Activated gamma-delta T cell treated with Interleukin-2 at 50 U/mL for 16 hours (primary cell): ENCODE measurements around the gene SERPINA7.
"Not testable (repeated sequence)": the region's sequence is repeated elsewhere in the genome, so short reads cannot be mapped to it uniquely, and the experiment has no call there.

Experiments
- DNase-seq: peaks from one replicate; pipeline ENCODE4 v3.0.0-alpha.2; 2020

The SERPINA7 gene, protein sequence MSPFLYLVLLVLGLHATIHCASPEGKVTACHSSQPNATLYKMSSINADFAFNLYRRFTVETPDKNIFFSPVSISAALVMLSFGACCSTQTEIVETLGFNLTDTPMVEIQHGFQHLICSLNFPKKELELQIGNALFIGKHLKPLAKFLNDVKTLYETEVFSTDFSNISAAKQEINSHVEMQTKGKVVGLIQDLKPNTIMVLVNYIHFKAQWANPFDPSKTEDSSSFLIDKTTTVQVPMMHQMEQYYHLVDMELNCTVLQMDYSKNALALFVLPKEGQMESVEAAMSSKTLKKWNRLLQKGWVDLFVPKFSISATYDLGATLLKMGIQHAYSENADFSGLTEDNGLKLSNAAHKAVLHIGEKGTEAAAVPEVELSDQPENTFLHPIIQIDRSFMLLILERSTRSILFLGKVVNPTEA

DNA sequence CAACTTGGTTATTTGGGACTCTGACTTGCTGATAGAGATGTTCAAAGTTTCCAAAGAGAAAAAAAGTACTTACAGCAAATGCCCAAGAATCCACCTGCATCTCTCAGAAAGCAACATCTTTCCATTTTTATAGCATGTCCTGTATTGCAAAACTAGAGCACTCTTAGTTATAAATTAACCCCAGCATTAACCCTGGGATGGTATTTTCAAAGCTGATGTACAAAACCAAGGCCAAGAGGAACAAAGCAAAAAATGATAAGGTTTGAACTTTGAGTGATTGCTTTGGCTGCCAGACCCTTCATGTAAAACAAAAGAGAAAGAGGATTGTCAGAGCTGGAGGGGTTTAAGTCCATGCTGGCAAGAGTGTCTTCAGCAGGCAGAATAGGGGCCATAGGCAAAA is at the start of gene SERPINA7:
TSS of gene SERPINA7 (minus strand) at position 103 of the 400 bp plus-strand sequence. CDS start 1,669 bp downstream, outside the sequence.
- no peak for DNase-seq

DNA sequence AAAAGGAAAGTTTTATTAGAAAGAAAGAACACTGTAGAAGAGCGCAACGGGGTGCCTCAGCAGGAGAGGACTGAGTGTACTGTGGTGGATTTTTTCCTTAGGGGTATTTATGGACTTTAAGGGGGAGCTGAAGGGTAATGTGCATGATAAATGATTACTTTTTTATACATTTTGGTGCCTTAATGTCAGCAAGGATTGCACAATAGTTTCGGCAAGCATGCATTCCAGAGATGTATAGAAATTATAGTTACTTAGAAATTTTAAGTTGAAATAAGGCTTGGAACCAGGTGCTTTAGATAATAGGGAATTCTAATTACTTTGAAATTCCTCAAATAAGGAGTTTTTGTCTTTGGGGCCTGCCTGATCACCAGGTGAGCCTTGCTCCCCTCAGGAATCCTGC is 30.5 kb upstream of the SERPINA7 start:
- DNase-seq: no peak

DNA sequence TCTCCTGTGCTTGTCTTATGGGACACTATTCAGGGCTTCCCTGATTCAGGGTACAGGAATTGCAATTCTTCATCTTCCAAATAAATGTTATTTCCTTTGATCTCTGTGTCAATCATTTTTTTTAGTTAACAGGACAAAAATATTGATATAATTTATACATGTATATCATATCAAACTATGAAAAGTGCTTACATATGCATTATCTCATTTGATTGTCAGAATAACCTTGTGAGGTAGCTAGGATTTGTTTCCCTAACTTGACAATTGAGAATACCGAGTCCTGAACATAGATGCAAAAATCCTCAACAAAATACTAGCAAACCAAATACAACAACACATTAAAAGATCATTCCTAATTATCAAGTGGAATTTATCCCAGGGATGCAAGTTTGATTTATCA is 11.5 kb upstream of the SERPINA7 start:
- DNase-seq: no peak

DNA sequence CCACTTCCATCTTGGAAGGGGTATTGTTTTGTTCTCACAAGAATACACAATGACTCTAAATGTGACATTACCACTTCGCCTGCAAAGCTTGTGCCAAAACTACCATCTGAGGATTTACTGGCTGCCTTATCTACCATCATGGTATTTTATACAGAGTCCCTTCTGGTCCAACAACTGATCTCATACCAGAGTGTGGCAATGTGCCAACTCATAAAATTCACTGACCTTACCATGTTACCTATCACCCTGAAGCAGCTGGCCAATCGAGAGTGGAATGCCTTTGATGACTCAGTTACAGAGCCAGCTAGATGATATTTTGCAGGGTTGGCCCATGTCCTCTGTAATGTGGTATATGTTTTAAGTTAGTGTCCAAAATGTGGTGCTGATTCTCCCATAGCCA is 3.8 kb upstream of the SERPINA7 start:
- no peak for DNase-seq

DNA sequence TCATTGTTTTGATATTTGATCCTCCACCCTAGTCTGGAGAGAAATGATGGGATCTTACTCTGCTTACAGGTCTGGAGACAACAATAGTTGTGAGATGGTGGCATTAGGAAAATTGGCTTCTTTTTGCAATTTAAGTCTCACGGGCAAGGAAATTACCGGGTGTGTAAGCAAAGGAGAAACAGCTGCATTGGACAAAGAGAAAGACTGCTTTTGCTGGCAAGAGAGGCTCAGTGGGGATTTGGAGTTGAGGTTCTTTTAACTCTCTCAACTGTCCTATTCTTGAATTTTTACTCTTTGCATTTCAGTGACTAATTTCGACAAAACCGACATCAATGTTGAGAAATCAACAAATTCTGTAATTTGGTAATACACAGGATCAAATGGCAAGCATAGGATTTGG is 2.3 kb upstream of the SERPINA7 start:
- DNase-seq: no peak

DNA sequence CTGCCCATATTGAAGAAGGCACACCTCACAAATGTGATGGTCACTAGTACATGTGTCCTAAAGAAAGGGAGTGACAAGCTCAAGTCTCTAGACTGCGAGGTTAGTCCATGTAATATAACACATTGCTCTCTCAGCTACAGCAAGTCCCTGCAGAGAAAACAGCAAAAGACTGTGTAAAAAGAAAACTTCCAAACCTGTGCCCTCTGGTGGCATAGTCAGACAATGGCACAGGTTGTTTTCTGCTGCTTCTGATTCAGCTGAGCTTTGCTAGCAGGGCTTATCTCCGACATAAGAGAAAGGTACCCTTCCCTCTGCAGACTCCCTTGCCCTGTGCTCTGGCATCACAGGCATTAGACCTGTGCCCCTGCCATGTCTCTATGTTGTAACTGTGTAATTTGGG is 1.4 kb upstream of the SERPINA7 start:
- DNase-seq: no peak

DNA sequence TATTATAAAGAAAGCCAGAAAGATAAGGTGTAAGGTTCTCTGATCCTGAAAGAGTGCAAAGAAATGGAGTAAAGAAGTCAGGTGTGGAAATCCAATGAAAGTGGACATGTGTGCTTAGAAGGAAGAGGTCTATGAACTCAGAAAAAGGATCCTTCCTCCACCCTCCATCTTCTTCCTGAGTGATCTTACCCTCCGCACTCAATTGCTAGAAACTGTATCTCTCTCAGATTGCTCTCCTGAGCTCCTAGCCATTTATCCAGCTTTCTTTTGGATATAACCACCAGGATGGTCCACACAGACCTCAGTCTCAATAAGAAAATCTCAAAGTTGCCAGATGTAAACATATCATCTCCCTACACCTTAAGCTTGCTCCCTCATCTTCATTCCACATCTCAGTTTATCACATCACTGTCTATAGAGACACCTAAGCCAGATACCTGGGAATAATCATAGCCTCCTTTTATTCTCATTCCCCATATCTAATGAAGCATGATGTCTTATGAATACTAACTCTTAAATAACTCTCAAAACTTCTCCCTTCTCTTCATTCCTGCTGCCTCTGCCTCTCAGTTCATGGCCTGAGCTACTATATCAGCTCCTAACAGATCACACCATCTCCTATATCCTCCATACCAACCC is 573 bp downstream of the SERPINA7 start:
- no peak for DNase-seq

DNA sequence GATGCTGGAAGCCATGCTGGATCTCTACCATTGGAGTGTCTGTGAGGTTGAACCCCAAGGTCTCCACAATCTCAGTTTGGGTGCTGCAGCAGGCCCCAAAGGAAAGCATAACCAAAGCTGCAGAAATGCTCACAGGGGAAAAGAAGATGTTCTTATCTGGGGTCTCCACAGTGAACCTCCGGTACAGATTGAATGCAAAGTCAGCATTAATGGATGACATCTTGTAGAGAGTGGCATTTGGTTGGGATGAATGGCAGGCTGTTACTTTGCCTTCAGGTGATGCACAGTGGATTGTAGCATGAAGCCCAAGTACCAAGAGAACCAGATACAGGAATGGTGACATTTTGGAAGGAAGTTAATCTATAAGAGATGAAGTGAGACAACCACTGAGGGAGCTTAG is 1.8 kb downstream of the SERPINA7 start:
- DNase-seq: no peak

DNA sequence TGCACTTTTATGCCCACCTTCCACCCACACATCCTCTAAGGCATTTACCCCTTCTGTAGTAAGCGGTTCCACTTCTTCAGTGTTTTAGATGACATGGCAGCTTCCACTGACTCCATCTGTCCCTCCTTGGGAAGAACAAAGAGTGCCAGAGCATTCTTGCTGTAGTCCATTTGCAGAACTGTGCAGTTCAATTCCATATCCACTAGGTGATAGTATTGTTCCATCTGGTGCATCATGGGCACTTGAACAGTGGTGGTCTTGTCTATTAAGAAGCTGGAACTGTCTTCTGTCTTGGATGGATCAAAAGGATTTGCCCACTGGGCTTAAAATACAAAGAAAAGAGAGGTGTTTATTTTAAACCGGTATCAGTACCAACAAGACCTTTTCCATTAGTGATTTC is 3.5 kb downstream of the SERPINA7 start:
- DNase-seq: no peak

DNA sequence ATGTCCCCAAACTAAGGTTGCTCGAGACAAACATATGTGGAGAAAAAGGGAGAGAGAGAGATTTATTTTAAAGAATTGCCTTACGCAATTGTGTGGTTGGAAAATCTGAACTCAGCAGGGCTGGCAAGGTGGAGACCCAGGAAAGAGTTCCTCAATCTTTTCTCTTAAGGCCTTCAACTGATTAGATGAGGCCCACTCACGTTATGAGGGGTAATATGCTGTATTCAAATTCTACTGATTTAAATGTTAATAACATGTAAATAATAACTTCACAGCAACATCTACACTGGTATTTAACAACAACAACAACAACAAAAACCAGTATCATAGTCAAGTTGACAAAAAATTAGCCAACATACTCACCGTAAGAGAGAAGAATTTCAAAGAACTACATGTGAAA is 14.6 kb downstream of the SERPINA7 start:
- DNase-seq: no peak

DNA sequence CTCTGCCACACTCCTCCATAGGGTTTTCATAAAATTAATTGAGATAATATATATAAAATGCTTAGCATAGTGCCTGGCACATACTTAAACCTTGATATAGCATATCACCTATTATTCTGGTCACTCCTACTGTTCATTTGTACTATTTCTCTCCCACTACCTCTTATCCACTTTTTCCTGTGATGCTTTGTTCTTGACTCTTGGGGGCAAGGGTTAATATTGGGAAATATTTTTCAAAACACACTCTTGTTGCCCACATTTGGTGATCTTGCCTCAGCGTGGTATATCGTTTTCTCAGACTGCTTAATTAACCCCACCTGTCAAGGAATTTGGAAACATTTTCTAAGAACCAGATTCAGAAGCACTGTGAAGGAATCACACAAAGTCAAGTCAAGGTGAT is 16.3 kb downstream of the SERPINA7 start:
- no peak for DNase-seq

DNA sequence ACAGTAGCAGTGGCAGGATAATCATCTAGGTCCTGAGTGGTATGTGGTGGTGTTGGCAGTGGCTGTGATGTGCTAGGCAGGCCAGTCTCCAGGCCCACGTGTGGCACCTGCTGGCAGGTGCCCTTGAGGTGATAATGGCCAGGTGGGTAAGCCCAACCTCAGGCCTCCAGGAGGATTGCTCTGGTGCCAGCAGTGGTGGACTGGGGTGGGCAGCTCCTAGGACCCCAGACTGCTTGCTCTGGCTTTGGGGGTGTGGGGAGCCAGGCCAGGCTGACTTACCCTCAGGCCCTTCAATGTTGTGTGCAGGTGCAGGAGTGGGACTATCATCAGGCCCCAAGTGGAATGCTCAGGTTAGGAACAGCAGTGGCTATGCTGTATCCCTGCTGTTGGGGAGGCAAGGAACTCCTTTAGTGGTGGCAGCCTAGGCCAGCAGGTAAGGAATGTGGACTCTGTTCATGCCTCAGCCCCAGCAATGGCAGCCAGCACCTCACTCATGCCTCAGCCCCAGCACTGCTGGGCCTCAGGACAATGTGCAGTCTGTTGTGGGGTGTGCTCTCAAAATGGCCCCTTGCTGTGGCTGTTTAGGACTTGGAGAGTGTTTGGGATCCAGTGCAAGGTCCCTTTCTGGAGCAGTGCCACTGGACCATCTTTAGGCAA is 24.3 kb downstream of the SERPINA7 start:
- DNase-seq: no peak

DNA sequence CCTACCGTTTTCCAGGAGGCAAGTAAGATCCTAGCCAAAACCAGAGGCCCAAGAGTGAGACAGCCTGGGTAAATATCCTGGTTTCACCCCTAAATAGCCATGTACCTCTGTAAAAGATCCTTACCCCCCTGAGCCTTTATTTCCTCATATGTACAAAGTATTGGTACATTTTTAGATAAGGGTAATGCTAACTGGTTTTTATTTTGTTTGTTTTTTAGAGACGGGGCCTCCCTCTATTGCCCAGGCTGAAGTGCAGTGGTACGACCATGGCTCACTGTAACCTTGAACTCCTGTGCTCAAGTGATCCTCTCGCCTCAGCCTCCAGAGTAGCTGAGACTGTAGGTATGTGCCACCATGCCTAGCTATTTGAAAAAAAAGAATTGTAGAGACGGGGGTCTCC is 29.4 kb downstream of the SERPINA7 start:
- DNase-seq: no peak

DNA sequence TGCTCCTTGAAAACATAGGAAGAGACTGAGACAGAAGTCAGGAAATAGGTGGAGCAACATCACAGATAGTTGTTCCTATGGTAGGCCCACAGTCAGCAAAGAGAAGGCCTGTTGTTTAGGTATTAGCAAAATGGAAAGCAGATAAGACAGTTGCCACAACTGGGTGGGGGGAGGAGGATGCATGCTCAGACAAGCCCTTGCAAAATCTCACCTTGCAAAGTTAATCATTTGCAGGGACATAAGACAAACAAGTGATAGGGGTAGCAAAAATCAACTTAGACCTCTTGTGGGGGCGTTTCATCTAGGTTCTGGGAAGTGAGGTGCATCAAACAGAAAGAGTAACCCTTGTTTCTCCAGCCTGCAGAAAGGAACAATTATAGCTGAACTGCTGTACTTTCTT is 30.7 kb downstream of the SERPINA7 start:
- no peak for DNase-seq

DNA sequence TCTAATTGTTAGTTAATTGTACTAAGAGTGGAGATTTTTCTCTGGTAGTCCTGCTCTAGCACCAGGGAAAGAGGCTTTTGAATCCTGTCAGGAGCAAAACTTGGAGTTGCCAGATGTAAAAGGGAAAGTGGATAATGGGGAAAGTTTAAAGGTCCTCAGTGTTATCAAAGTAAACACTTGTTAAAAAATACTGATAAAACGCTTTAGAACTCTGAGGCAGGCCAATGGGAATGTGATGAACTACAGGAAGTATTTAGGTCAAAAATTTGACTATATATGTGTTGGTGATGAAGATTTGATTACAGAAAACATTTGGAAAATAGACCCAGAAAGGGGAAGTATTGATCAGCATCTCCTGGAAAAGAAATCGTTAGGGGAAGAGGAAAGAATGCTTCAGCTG is 32.8 kb downstream of the SERPINA7 start:
- no peak for DNase-seq

DNA sequence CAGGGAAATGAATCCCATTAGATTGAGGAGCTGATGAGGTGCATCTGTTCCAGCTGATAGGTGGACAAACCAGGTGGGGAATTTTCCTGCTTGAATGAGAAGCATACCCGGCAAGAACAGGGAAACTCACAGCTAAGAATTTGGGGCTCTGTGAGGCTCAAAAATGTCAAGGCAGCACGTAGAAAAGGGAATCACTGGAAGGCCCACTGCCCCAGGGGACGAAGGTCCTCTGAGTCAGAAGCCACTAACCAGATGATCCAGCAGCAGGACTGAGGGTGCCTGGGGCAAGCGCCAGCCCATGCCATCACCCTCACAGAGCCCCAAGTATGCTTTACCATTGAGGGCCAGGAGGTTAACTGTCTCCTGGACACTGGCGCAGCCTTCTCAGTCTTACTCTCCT is 37.9 kb downstream of the SERPINA7 start:
- DNase-seq: not testable (repeated sequence)

DNA sequence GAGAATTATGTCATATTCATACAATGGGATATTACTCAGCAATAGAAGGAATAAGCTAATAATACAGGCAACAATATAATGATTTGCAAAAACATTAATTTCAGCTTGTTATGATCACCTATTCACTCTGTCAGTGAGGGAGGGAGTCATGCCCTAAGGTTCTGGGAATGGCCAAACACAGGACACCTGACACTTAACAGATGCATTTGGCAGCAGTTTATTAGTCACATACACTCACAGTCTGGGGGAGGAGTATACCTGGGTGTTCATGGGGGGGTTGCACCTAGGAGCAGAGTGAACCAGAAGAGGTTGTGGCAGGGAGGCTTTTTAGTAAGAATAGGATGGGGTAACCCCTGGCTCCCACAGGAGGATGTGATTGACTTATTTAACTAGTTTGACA is 38.3 kb downstream of the SERPINA7 start:
- no peak for DNase-seq

DNA sequence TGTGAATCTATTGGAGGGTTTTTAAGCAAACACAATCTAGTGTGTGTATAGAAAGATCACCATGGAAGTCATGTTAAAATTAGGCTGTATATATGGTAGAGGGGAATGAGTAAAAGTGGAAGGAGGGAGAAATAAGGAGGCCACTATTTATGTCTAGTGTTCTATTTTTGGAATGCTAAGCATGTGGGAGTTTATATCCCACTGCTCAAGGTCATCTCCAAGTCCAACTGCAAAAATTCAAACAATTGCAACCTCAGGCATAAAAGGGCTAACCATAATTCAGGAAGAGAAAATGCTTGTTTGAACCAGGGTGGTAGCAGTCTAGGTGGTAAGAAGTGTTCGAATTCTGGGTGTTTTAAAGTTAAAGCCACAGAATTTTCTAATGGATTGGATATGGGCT is 39.2 kb downstream of the SERPINA7 start:
- no peak for DNase-seq

DNA sequence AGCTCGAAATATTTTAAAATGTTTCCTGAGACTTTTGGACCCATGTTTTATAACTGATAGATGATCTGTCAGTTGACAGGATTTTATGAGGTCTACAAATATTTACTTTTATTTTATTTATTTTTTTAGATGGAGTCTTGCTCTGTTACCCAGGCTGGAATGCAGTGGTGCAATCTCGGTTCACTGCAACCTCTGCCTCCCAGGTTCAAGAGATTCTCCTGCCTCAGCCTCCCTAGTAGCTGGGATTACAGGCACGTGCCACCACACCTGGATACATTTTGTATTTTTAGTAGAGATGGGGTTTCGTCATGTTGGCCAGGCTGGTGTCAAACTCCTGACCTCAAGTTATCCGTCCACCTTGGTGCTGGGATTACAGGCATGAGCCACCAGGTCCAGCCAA is 50.0 kb downstream of the SERPINA7 start:
- DNase-seq: not testable (repeated sequence)
